DMS153 treated with DMSO at 0.1 percent for 48 hours (cell line): ENCODE measurements around the gene SLC38A9.
A peak's percentile ranks its signal among the peaks of the same experiment; 100 is the strongest.
"Not testable (repeated sequence)": the region's sequence is repeated elsewhere in the genome, so short reads cannot be mapped to it uniquely, and the experiment has no call there.

ENCODE experiments used
- DNase-seq: peaks from one replicate; lab custom pipeline; 2025; ENCODE audit not compliant: unreplicated experiment; lab: John Stamatoyannopoulos, UW

SLC38A9 gene

GRCh38 chr5:55712023-55712859, at the start of gene SLC38A9:
Gene SLC38A9, minus strand, starts transcription at chr5:55712324. Its CDS starts 14,366 bp downstream, at chr5:55697958.
- peak; percentile 43 for DNase-seq

- DNase-seq = not testable (repeated sequence)
Observed at GRCh38 chr5:55761721-55762120, 49.6 kb upstream of the SLC38A9 start.

- no peak for DNase-seq
Observed at GRCh38 chr5:55758714-55759113, 46.6 kb upstream of the SLC38A9 start.

- DNase-seq = no peak
Observed at GRCh38 chr5:55758231-55758630, 46.1 kb upstream of the SLC38A9 start.

GRCh38 chr5:55750499-55750898, 38.4 kb upstream of the SLC38A9 start:
- no peak for DNase-seq

DNA sequence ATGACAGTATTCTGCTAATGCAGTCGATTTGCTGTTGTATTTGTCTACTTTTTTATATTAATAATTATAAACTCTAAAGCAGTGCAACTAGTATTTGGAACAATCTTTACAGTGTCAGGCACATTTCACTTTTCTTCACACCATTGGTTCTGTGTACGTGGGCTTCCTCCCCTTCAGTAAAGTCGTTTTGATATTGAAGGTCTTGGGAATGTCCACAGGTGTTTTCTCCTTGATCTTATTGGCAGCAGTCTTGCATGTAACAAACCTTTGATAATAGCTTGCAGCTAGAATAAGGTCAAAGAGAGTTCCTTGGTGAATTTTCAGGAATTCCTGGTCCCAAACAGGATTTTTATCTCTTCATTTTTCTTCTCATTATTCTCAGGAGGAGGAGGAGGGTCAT, 37.9 kb upstream of the SLC38A9 start:
- DNase-seq = no peak

- no peak for DNase-seq
Observed at GRCh38 chr5:55749387-55749786, 37.3 kb upstream of the SLC38A9 start.

DNA sequence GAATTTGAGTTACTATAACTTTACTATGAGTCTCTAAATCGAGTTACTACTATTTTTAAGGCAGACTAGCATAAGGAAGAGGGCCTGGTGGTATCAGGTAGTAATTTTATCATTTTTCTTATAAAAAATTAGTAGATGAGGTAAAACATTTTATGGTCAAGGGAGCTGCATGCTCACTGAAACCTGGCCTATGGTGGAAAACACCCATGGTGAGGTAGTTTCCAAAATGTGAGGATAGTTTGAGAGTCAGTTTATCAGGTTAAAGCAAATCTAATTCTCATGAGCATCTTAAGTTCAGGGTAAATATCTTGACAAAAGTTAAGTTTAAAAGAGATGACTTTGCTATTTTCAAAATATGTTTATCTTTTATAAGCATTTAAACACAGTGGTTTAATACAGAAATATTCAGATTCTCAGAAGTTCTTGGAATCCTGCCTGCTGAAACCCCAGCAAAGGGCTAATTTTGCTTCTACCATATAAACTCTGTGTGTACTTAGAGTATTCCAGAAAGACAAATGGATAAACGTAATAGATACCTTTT, 35.7 kb upstream of the SLC38A9 start:
- no peak for DNase-seq

DNA sequence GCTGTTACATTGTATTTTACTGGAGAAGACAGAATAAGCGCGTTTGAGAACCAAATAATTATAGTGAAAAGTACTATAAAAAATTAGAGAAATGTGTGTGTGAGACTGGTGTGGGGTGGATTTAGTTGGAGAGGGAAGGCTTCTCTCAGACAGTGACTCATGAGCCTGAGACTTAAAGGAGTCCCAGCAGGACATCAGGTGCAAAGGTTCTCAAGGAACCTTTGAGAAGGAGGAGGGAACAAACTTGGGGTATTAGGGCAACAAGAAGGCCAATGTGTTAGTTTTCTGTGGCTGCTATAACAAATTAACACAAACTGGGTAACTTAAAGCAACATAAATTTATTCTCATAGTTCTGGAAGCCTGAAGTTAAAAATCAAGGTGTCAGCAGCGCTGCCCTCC, 30.7 kb upstream of the SLC38A9 start:
- DNase-seq = no peak

GRCh38 chr5:55737793-55738192, 25.7 kb upstream of the SLC38A9 start, which contains the start of gene DDX4:
Gene DDX4, plus strand, starts transcription at chr5:55738061. Its CDS starts 903 bp downstream, at chr5:55738964.
- no peak for DNase-seq

DNA sequence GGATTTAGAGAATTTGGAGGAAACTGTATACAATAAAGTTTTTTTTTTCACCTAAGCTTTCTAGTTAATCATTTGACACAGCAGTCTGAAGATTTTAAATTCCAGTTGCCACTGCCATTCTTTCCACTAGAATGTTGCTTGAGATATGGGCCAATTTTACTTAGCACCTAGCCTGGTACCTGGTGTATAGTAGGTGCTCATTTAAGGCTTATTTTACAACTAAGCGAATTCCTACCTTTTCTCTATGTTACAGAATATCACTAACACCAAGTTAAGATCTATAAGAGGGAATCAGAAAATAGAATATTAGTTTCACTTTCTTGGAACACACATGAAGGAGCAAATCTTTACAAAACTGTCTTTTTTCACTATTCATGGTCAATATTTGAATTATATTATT, 22.5 kb upstream of the SLC38A9 start:
- no peak for DNase-seq

- no peak for DNase-seq
Observed at GRCh38 chr5:55732585-55732984, 20.5 kb upstream of the SLC38A9 start.

- no peak for DNase-seq
Observed at GRCh38 chr5:55731848-55732247, 19.7 kb upstream of the SLC38A9 start.

- DNase-seq = no peak
Observed at GRCh38 chr5:55724281-55724680, 12.2 kb upstream of the SLC38A9 start.

DNA sequence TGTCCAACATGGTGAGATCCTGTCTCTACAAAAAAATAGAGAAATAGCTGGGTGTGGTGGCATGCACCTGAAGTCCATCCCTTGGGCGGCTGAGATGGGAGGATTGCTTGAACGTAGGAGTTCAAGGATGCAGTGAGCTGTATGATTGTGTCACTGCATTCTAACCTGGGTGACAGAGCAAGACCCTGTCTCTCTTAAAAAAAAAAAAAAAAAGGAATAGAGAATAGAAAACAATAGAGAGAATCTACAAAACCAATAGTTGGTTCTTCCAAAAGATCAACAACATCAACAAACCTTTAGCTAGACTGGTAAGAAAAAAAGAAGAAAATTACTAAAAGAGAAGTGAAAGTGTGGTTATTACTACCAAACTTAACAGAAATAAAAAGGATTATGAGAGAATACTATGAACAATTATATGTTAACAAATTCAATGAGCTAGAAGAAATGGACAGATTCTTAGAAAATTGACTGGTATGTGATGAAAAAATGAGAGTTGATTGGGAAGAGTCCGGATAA, 8.1 kb upstream of the SLC38A9 start:
- no peak for DNase-seq

DNA sequence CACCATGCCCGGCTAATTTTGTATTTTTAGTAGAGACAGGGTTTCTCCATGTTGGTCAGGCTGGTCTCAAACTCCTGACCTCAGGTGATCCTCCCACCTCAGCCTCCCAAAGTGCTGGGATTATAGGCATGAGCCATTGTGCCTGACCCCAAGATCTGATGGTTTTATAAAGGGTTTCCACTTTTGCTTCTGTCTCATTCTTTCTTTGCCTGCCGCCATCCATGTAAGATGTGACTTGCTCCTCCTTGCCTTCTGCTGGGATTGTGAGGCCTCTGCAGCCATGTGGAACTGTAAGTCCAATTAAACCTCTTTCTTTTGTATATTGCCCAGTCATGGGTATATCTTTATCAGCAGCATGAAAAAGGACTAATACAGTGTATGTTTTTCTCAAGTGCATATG, 6.9 kb upstream of the SLC38A9 start:
- DNase-seq = not testable (repeated sequence)

DNA sequence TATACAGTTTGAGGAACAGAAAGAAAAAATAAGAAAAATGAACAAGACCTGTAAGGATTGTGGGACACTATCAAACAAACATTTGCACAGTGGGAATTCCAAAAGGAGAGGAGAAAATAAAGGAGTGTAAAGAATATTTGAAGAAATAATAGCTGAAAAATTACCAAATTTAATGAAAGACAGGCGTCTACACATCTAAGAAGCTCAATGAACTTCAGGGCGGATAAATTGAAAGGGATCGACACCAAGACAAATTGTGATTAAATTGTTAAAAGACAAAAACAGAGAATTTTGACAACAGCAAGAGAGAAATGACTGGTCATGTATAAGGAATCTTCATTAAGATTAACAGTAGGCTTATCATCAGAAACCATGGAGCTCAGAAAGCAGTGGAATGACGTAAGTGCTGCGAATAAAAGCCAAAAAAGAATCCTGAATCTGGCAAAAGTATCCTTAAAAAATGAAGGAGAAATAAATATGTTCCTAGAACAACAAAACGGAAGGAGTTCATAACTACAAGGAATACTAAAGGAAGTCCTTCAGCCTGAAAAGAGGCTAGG, 3.5 kb upstream of the SLC38A9 start:
- no peak for DNase-seq

- DNase-seq = no peak
Observed at GRCh38 chr5:55714749-55715148, 2.6 kb upstream of the SLC38A9 start.

DNA sequence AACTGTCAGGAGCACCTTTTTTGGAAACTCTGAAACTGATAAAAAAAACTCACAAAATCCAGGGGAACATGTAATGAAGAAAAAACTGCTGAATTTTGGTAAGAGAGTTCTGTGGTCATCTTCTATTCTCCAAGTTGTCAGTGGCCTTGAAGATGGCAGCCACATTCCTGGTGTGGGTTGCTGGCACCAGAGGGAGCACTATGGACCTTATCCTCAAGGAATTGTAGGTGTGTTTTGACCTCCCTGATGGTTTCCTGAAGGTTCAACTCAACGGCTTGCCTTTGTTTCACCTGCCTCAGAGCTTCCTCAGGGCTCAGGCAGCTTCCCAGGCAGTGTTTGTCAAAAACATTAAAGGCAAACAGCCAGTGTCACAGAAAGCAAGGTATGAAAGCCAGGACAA, 2.2 kb upstream of the SLC38A9 start:
- no peak for DNase-seq

DNA sequence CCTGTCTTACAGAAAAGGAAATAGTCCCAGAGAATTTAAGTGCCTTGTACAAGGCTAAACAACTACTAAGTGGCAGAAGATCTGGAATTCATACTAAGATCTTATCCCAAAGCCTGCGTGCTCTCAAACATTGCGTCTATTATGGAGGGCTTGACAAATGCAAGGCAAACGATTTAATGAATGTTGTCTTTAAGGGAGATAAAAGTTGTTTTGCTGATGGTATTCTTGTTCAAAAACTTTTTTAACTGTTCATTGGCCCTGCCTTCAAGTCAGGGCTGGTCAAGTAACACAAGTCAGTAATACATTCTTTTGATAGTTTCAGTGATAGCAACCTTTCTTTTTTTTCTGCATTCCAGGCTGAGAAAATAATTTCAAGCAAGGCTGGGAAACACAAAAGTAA, 1.7 kb upstream of the SLC38A9 start:
- no peak for DNase-seq

GRCh38 chr5:55711507-55712022, 559 bp downstream of the SLC38A9 start:
- no peak for DNase-seq

- no peak for DNase-seq
Observed at GRCh38 chr5:55708732-55709131, 3.4 kb downstream of the SLC38A9 start.
